Measurements from ENCODE around the gene PEAK1. TPM values are rescaled to one million over a fixed set of nuclear protein-coding genes. Genes with fewer than 3 reads are reported as not detected.

Gene PEAK1
- total and polyA plus RNA-seq, 10 of the 15 experiments (the other 5 are each of a cell fraction or from before 2014, with no cell fraction given) = 0.62 to 24.2 (median 11.2) TPM

DNA sequence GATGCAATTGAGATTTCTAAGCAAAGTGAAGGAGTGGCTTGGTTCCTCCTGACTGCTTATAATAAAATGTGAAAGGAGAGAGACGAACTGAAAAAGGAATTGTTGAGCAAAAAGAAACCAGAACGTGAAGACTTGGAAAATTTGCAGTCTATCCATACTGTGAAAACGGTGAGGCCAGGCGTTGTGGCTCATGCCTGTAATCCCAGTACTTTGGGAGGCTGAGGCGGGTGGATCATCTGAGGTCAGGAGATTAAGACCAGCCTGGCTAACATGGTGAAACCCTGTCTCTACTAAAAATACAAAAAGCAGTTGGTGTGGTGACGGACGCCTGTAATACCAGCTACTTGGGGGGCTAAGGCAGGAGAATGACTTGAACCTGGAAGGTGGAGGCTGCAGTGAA, 292.3 kb downstream of the PEAK1 start:
- Histone ChIP-seq H3K9ac (ENCODE audit: control insufficient read depth, insufficient read depth, low read length) (no peak overlapping the region), H2AFZ (ENCODE audit: control insufficient read depth, low read depth, low read length) (no peak overlapping the region), H3K36me3 (ENCODE audit: control insufficient read depth in 2 of 2, insufficient read depth in 2 of 2, low read length in 1 of 2) (no peaks in the 10 kb centered on the region), H3K27ac (ENCODE audit: control insufficient read depth, insufficient read depth) (no peak overlapping the region), H3K79me2 (ENCODE audit: control insufficient read depth, insufficient read depth, low read length) (no peaks in the 10 kb centered on the region), H4K20me1 (ENCODE audit: control insufficient read depth, insufficient read depth) (no peaks in the 10 kb centered on the region), H3K4me3 (no peak overlapping the region), H3K4me1 (ENCODE audit: control insufficient read depth, insufficient read depth, low read length) (peaks cover 4% of the 10 kb centered on the region), H3K27me3 (replicated peaks in 1 of 2; ENCODE audit: control insufficient read depth in 2 of 2, insufficient read depth in 2 of 2, low read length in 1 of 2) (no peaks in the 10 kb centered on the region), H3K4me2 (ENCODE audit: control insufficient read depth, insufficient read depth) (no peak overlapping the region), H3K9me3 (replicated peaks; ENCODE audit: control insufficient read depth, insufficient read depth, low read length) (no peaks in the 10 kb centered on the region)
- ChIA-PET POLR2A (no interaction called here), SMC1A (ENCODE audit: uncharacterized antibody, unreplicated experiment) (interaction anchor here (0.6 to 12.1 kb wide), 2 partner anchors 56 to 140 kb away, joined by 3 to 365 read pairs; no protein-coding TSS in a partner anchor), RAD21 (ENCODE audit: unreplicated experiment) (interaction anchor here (13.0 kb wide), 1 partner anchor 56 kb away, joined by 272 read pairs; no protein-coding TSS in a partner anchor), CTCF (interaction anchor here (1.8 to 12.0 kb wide), 3 partner anchors 10 to 416 kb away, joined by 4 to 361 read pairs (median 11); no protein-coding TSS in a partner anchor)
- TF ChIP-seq DPF2 (IDR thresholded peaks at IDR 0.05) (no peak), SMAD5 (IDR thresholded peaks at IDR 0.05; ENCODE audit: low read depth) (no peak), NFYA (IDR thresholded peaks at IDR 0.05; ENCODE audit: borderline replicate concordance, low read depth, low read length) (no peak), SMAD1 (IDR thresholded peaks at IDR 0.05; ENCODE audit: low read depth, partially characterized antibody) (no peak), MEF2A (IDR thresholded peaks at IDR 0.05; ENCODE audit: insufficient read depth, low read depth, low read length) (no peak), CREB1 (IDR thresholded peaks at IDR 0.05; ENCODE audit: low read depth) (no peak), ZNF217 (IDR thresholded peaks at IDR 0.05) (no peak), RBBP5 (conservative IDR thresholded peaks at IDR 0.05) (no peak), ZZZ3 (IDR thresholded peaks at IDR 0.05; ENCODE audit: control insufficient read depth, insufficient read length, low read depth) (no peak), NR2F1 (conservative IDR thresholded peaks at IDR 0.05) (no peak), MTA3 (IDR thresholded peaks at IDR 0.05; ENCODE audit: borderline replicate concordance, low read length) (no peak), GATAD2B (conservative IDR thresholded peaks at IDR 0.05; ENCODE audit: low read depth) (no peak)
- TF ChIP-seq, protein P1, sequence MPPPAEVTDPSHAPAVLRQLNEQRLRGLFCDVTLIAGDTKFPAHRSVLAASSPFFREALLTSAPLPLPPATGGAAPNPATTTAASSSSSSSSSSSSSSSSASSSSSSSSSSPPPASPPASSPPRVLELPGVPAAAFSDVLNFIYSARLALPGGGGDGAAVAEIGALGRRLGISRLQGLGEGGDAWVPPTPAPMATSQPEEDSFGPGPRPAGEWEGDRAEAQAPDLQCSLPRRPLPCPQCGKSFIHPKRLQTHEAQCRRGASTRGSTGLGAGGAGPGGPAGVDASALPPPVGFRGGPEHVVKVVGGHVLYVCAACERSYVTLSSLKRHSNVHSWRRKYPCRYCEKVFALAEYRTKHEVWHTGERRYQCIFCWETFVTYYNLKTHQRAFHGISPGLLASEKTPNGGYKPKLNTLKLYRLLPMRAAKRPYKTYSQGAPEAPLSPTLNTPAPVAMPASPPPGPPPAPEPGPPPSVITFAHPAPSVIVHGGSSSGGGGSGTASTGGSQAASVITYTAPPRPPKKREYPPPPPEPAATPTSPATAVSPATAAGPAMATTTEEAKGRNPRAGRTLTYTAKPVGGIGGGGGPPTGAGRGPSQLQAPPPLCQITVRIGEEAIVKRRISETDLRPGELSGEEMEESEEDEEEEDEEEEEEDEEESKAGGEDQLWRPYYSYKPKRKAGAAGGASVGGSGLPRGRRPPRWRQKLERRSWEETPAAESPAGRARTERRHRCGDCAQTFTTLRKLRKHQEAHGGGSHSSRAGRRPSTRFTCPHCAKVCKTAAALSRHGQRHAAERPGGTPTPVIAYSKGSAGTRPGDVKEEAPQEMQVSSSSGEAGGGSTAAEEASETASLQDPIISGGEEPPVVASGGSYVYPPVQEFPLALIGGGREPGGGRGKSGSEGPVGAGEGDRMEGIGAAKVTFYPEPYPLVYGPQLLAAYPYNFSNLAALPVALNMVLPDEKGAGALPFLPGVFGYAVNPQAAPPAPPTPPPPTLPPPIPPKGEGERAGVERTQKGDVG (CRISPR knock-in tag; IDR thresholded peaks at IDR 0.05) = no peak
- TF ChIP-seq, protein P2, sequence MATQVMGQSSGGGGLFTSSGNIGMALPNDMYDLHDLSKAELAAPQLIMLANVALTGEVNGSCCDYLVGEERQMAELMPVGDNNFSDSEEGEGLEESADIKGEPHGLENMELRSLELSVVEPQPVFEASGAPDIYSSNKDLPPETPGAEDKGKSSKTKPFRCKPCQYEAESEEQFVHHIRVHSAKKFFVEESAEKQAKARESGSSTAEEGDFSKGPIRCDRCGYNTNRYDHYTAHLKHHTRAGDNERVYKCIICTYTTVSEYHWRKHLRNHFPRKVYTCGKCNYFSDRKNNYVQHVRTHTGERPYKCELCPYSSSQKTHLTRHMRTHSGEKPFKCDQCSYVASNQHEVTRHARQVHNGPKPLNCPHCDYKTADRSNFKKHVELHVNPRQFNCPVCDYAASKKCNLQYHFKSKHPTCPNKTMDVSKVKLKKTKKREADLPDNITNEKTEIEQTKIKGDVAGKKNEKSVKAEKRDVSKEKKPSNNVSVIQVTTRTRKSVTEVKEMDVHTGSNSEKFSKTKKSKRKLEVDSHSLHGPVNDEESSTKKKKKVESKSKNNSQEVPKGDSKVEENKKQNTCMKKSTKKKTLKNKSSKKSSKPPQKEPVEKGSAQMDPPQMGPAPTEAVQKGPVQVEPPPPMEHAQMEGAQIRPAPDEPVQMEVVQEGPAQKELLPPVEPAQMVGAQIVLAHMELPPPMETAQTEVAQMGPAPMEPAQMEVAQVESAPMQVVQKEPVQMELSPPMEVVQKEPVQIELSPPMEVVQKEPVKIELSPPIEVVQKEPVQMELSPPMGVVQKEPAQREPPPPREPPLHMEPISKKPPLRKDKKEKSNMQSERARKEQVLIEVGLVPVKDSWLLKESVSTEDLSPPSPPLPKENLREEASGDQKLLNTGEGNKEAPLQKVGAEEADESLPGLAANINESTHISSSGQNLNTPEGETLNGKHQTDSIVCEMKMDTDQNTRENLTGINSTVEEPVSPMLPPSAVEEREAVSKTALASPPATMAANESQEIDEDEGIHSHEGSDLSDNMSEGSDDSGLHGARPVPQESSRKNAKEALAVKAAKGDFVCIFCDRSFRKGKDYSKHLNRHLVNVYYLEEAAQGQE (IDR thresholded peaks at IDR 0.05; ENCODE audit: low read depth, low read length) = no peak
- TF ChIP-seq, protein P3, sequence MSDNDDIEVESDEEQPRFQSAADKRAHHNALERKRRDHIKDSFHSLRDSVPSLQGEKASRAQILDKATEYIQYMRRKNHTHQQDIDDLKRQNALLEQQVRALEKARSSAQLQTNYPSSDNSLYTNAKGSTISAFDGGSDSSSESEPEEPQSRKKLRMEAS (IDR thresholded peaks at IDR 0.05; ENCODE audit: low read depth, low read length) = no peak
- TF ChIP-seq, protein P4, sequence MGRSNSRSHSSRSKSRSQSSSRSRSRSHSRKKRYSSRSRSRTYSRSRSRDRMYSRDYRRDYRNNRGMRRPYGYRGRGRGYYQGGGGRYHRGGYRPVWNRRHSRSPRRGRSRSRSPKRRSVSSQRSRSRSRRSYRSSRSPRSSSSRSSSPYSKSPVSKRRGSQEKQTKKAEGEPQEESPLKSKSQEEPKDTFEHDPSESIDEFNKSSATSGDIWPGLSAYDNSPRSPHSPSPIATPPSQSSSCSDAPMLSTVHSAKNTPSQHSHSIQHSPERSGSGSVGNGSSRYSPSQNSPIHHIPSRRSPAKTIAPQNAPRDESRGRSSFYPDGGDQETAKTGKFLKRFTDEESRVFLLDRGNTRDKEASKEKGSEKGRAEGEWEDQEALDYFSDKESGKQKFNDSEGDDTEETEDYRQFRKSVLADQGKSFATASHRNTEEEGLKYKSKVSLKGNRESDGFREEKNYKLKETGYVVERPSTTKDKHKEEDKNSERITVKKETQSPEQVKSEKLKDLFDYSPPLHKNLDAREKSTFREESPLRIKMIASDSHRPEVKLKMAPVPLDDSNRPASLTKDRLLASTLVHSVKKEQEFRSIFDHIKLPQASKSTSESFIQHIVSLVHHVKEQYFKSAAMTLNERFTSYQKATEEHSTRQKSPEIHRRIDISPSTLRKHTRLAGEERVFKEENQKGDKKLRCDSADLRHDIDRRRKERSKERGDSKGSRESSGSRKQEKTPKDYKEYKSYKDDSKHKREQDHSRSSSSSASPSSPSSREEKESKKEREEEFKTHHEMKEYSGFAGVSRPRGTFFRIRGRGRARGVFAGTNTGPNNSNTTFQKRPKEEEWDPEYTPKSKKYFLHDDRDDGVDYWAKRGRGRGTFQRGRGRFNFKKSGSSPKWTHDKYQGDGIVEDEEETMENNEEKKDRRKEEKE (IDR thresholded peaks at IDR 0.05) = no peak
- intact Hi-C loops (cut with micrococcal nuclease; ENCODE audit: unreplicated experiment) = no loop called here
- DNase-seq (ENCODE audit: low read depth, low spot score) = no peak
- WGBS (ENCODE audit: insufficient coverage, insufficient replicate concordance, low lambda C conversion rate, missing lambda C conversion rate) = 83% methylated on average over 7 of the region's 7 CpGs
- ATAC-seq = no peak
- no peak for FAIRE-seq
- in situ Hi-C loops (cut with MboI) = no loop called here
- BruUV-seq (replicated peaks) = no TSS peak

All from GM12878 (cell line).